Fibroblast of mammary gland (primary cell): ENCODE data around the gene UBE2I.

Experiments
- DNase-seq: peaks from one replicate; pipeline ENCODE4 v3.0.0-alpha.2; 2010; ENCODE audit warnings: low read depth
- H3K4me3 ChIP-seq: 2 replicates; pipeline ENCODE4 v1.5.1; 2011; ENCODE audit warnings: low read depth, mild to moderate bottlenecking, low read length, moderate library complexity; ENCODE audit not compliant: control insufficient read depth
- TF ChIP-seq, protein P1 (sequence below): conservative IDR thresholded peaks from 2 replicates; pipeline ENCODE4 v1.5.1; 2011; ENCODE audit warnings: low read depth, low read length, inconsistent platforms; ENCODE audit not compliant: control insufficient read depth, insufficient read depth

The UBE2I gene

DNA sequence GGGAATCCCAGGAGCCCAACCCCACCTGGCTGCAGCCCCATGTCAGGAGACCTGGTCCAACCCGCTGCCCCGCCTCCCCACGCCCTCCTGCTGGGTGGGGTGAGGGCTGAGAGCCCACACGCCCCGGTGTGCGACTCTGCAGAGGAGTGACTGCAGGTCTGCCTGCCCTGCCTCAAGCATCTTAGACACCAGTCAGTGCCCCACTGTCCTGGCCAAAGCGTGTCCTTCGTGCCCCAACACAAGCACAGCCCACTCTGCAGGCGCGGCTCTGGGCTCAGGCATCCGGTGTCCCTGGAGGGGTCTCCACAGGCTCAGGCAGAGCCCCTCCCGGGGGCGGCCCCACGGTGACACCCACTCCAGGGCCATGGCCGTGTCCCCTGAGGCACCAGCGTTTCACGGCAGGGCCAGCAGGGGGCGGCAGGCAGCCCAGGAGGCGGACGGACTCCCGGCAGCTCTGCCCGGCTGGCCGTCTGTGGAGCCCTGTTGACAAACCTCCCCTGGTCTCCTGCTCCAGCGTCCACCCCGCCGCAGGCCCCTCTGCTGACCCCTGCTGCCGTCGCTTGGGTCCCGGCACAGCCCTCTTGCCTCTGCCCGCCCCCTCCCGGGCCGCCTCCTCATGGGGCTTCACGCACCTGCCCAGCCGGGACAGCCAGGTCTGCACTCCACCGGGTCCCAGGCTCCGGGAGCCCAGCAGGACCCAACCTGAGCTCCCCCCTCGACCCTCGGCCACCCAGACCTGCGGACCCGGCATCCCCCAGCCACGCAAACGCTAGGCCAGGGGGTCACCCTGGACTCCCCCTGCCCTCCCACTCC, 8.6 kb upstream of the UBE2I start:
- DNase-seq, result peak; percentile 30
- TF ChIP-seq, protein P1, sequence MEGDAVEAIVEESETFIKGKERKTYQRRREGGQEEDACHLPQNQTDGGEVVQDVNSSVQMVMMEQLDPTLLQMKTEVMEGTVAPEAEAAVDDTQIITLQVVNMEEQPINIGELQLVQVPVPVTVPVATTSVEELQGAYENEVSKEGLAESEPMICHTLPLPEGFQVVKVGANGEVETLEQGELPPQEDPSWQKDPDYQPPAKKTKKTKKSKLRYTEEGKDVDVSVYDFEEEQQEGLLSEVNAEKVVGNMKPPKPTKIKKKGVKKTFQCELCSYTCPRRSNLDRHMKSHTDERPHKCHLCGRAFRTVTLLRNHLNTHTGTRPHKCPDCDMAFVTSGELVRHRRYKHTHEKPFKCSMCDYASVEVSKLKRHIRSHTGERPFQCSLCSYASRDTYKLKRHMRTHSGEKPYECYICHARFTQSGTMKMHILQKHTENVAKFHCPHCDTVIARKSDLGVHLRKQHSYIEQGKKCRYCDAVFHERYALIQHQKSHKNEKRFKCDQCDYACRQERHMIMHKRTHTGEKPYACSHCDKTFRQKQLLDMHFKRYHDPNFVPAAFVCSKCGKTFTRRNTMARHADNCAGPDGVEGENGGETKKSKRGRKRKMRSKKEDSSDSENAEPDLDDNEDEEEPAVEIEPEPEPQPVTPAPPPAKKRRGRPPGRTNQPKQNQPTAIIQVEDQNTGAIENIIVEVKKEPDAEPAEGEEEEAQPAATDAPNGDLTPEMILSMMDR, result peak; percentile 65
- H3K4me3 ChIP-seq, result no peak overlapping the region

DNA sequence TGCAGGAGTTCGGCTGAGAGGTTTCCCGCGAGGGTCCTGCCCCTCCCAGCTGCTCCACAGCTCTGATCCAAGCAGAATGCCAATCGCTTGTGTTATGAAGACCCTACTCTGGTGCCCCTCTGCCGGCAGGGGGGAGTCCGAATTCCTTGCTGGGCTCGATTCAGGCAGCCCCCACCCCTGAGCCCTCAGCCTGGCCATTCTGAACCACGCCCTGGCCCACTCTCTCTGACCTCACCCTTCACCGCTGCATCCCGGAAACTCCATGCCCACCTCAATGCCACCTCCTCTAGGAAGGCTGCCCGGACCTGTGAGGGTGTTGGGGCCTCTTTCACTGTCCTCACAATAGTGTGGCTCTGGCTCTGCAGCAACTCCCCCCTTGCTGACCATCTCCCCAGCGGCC, 7.9 kb upstream of the UBE2I start:
- H3K4me3 ChIP-seq, result no peak overlapping the region
- no peak for DNase-seq
- TF ChIP-seq, protein P1, result no peak

DNA sequence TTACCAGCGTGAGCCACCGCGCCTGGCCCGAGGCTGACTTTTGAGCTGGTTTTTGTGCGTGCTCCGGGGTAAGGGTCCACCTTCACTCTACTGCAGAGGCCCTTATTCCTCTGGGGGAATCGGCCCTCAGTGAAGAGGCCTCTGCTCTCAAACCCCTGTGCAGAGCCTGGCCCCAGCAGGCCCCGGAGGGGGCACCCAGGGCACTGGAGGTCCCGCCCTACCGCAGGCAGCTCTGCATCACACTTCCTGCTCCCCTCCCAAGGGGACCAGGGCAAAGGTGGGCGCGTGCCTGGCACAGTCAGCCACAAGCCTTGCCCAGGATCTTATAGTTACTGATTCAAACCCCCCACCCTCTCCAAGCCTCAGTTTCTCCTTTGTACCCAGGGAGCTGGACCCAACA, 3.6 kb upstream of the UBE2I start:
- DNase-seq, result no peak
- TF ChIP-seq, protein P1, result no peak
- no peak overlapping the region for H3K4me3 ChIP-seq

DNA sequence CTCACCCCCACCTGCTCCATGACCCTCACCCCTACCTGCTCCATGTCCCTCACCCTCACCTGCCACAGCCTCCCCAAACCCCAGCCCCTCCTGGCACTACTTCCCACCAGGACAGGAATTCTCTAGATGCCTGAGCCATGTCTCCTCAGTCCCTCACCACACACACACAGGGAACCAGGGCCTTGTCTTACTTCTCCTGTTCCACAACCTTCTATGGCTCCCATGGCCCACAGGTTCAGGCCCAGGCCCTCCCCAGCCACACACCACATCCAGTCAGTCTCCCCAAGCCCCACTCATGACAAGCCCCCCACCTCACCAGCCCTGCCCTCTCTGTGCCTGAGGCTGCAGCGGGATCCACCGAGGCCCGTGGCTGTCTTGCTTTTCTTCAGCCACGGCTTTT, 3.1 kb upstream of the UBE2I start:
- TF ChIP-seq, protein P1, result no peak
- DNase-seq, result no peak
- no peak overlapping the region for H3K4me3 ChIP-seq

DNA sequence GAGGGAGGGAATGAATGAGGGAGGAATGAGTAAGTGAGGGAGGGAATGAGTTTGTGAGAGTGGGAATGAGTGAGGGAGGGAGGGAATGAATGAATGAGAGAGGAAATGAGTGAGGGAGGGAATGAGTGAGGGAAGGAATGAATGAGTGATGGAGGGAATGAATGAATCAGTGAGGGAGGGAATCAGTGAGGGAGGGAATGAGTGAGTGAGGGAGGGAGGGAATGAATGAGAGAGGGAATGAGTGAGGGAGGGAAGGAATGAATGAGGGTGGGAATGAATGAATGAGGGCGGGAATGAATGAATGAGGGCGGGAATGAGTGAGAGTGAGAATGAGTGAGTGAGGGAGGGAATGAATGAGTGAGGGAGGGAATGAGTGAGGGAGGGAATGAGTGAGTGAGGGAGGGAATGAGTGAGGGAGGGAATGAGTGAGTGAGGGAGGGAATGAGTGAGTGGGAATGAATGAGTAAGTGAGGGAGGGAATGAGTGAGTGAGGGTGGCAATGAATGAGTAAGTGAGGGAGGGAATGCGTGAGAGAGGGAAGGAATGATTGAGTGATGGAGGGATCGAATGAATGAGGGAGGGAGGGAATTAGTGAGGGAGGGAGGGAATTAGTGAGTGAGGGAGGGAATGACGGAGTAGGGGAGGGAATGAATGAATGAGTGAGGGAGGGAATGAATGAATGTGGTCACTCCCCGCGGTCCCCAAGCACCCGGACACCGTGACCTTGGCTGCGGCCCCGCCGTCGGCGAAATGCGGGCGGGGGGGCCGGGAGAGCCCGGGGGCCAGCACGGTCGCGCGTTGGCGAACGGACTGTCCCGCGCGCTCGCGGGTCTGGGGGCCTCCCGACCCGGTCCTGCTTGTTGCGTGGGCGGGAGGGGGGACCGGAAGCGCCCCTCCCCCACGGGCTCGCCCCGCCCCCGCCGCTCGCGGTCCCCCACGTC, 1.1 kb upstream of the UBE2I start:
- DNase-seq, result peak; percentile 60
- TF ChIP-seq, protein P1, result no peak
- H3K4me3 ChIP-seq, result peak overlapping the region; percentile 38

DNA sequence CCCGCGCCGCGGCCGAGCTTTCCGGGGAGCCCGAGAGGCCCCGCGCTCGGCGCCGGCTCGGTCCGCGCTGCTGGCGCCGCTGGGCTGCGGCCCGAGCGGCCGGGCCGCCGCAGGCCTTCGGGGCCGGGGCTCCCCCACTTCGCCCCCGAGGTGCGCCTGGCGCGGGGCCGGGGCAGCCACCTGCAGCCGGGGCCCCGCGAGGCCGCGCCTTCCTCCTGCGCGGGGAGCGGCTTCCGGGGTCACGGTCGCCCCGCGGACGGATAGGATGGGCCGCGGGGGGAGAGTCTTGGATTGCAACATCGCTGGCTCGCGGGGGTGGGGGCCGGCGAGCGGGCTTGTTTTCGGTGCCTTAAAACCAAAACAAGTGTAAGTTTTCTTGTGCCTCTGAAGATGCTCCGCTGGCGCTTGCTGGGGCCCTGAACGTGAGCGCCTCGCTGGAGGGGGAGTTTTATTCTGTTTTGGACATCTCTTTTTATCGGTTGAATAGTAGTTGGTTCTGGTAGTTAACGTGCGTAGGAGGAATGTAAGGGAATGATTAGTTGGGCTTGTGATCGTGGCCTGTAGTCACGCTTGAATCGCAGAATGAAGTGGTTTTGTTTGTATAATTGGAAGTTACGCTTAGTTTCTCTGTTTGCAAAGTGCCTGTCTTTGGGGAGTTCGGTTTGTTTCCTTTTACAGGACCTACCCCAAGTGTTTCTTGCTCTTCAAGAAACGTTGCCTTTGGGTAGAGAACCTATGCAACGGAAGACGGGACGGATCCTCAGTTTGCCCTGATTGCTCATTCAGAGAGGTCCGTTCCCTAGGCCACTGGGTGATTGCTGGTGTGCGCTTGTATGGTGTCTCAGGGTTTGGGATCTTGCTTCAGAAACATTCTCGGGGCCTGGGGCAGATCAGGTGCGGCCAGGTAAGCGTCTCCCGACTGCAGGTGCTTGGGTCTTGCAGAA, 724 bp downstream of the UBE2I start:
- TF ChIP-seq, protein P1, result no peak
- peak overlapping the region; percentile 83 for H3K4me3 ChIP-seq
- DNase-seq, result peak; percentile 56
